Ovary (tissue), 9 donors: ENCODE data around the gene ZNF346. TPM values are rescaled to one million over a fixed set of nuclear protein-coding genes. Genes with fewer than 3 reads are reported as not detected.
A peak's percentile ranks its signal among the peaks of the same experiment; 100 is the strongest.

ENCODE experiments used
- DNase-seq, 5 donors: peaks; one replicate each; pipeline ENCODE4 v3.0.0-alpha.2; 2019 to 2020
- H3K27ac ChIP-seq, 2 donors: fragments of 200-600 bp; one replicate each; pipeline versions ENCODE4 v1.5.1 to v1.8.0; 2019 to 2022
- H3K27me3 ChIP-seq: fragments of 200-600 bp; one replicate; pipeline ENCODE4 v1.8.0; 2022
- H3K36me3 ChIP-seq: fragments of 200-600 bp; sonication (generic); one replicate; pipeline ENCODE4 v1.5.1; 2019
- H3K4me1 ChIP-seq: one replicate; pipeline ENCODE4 v1.8.1; 2013; ENCODE audit warnings: mild to moderate bottlenecking, moderate library complexity; ENCODE audit not compliant: insufficient read depth
- H3K4me3 ChIP-seq: fragments of 200-600 bp; sonication (generic); one replicate; pipeline ENCODE4 v1.5.1; 2017
- H3K9me3 ChIP-seq, 2 donors: fragments of 200-600 bp in 1 of 2; sonication (generic) in 1 of 2; one replicate each; pipeline versions ENCODE4 v1.5.1 to v1.8.1; 2013 to 2019; ENCODE audit warnings: mild to moderate bottlenecking in 1 of 2, moderate library complexity in 1 of 2
- EP300 ChIP-seq: sonication (generic); formaldehyde crosslinking; IDR thresholded peaks from one replicate; pipeline ENCODE4 v1.6.1; 2017; ENCODE audit warnings: antibody characterized with exemption
- POLR2A ChIP-seq: fragments of 450-650 bp; IDR thresholded peaks from one replicate; pipeline ENCODE4 v1.6.1; 2017; ENCODE audit warnings: antibody characterized with exemption, mild to moderate bottlenecking, moderate library complexity
- WGBS, 3 donors: extraction: QIAGEN DNeasy Blood & Tissue Kit in 1 of 3; methylation state at CpG; one replicate each; pipeline versions ENCODE4 v1.1.5 to v1.1.7; 2013 to 2017; 5-methylcytosine and 5-hydroxymethylcytosine counted together
- intact Hi-C, 4 donors: fragments of 100-400 bp; cut with DNase I; formaldehyde crosslinking; loops; one replicate each; pipeline versions ENCODE4 v1.11.0 to v1.15.1; 2022 to 2023
- polyA plus RNA-seq, 2 donors: library from polyadenylated mRNA; stranded (reverse); fragments of 200-250 nt in 1 of 2; fragments of 350-450 nt in 1 of 2; fragmentation: Illumina TruSeq in 1 of 2; extraction: RNeasy Lipid Tissue Mini Kit (QIAGEN cat#74804) in 1 of 2; gene quantifications; one replicate each; pipeline ENCODE4 v1.2.3, GENCODE V29; 2013 to 2014
- total RNA-seq, 7 donors: library from RNA; depleted of rRNA in 2 of 7; stranded (reverse); fragments of >200 nt in 2 of 7; fragmentation: NEBNext Ultra II Directional in 3 of 7; extraction: Animal tissue kit (Norgen Biotek cat#: 25700) in 3 of 7; gene quantifications; one replicate each; pipeline versions ENCODE4 v1.1.0 to v1.2.4, GENCODE V29; 2016 to 2023
- TF ChIP-seq, protein P1 (sequence below), 3 donors: fragments of 450-650 bp in 2 of 3; fragments of 200-600 bp in 1 of 3; IDR thresholded peaks; one replicate each; pipeline versions ENCODE4 v1.5.1 to v1.8.0; 2016 to 2022; ENCODE audit warnings: antibody characterized with exemption in 3 of 3, mild to moderate bottlenecking in 1 of 3
- donor health status: DM: no; HTN: no; CAD: no; lungs with moderate emphysema.
- donor health status: DM: no; HTN: no; CAD: no.
- donor health status: Bipolar disorder and iron deficiency.
- donor health status: DM: yes; HTN: yes; CAD: no.
- donor health status: DM: no; HTN: no; CAD: no.
- donor health status: DM: yes; HTN: yes; CAD: no.

ZNF346 gene
- total and polyA plus RNA-seq, 9 donors = 15.2 to 27.7 (median 24.2) TPM

DNA sequence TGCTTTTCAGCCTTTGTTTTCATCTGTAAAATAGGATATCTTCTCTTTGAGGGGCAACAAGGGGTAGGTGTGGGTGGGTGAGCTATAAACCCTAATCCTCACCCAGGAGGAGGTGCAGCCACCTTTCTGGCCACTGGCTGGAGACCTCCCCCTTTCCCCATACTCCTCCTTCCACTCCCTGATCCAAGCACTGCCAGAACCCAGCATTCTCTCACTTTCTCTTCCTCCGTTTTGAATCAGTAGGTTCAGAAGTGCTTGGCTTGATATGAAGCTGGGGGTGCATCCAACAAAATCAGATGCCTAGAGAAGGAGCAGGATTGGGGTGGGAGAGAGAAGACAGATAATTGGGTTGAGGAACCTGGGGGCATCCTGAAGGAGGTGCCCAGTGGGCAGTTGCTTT is 104.3 kb downstream of the ZNF346 start:
- Histone ChIP-seq H3K4me3 (no peak overlapping the region), H3K9me3 (no peaks in the 10 kb centered on the region), H3K36me3 (no peaks in the 10 kb centered on the region), H3K27ac (no peak overlapping the region), H3K27me3 (no peaks in the 10 kb centered on the region), H3K4me1 (no peaks in the 10 kb centered on the region)
- intact Hi-C loops = no loop called here
- WGBS, 3 donors = 40 to 57% (median 41%) methylated on average over 1 of the region's 1 CpG
- DNase-seq = peak in 1 of 5 donors; percentile 10
- no peak for TF ChIP-seq EP300
- TF ChIP-seq, protein P1, sequence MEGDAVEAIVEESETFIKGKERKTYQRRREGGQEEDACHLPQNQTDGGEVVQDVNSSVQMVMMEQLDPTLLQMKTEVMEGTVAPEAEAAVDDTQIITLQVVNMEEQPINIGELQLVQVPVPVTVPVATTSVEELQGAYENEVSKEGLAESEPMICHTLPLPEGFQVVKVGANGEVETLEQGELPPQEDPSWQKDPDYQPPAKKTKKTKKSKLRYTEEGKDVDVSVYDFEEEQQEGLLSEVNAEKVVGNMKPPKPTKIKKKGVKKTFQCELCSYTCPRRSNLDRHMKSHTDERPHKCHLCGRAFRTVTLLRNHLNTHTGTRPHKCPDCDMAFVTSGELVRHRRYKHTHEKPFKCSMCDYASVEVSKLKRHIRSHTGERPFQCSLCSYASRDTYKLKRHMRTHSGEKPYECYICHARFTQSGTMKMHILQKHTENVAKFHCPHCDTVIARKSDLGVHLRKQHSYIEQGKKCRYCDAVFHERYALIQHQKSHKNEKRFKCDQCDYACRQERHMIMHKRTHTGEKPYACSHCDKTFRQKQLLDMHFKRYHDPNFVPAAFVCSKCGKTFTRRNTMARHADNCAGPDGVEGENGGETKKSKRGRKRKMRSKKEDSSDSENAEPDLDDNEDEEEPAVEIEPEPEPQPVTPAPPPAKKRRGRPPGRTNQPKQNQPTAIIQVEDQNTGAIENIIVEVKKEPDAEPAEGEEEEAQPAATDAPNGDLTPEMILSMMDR (IDR thresholded peaks at IDR 0.05) = no peak
- no peak for TF ChIP-seq POLR2A

DNA sequence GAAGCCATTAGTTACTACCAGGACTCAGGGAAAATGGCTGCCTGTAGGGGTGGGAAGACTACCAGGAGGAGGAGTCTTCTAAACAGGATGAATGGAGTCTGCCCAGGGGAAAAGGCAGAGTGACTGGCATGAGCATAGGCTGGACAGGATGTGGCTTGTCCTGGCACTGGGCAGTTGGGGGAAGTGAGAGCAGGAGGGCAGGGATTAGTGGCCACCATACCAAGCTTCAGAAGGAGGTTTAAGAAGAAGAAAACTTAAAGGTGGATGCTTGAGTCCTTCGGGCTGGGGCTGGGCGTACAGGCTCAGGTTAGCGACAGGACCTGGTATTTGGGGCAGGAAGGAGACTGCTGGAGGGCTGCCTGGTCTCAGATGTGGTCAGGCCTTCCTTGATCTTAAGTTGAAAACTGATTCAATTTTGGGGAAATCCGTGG is 106.1 kb downstream of the ZNF346 start:
- intact Hi-C loops = no loop called here
- Histone ChIP-seq H3K36me3 (no peaks in the 10 kb centered on the region), H3K9me3 (no peaks in the 10 kb centered on the region), H3K4me1 (no peaks in the 10 kb centered on the region), H3K27ac (no peak overlapping the region), H3K27me3 (no peaks in the 10 kb centered on the region), H3K4me3 (no peak overlapping the region)
- DNase-seq = peak in 1 of 5 donors; percentile 22
- TF ChIP-seq, protein P1 (IDR thresholded peaks at IDR 0.05) = no peak
- TF ChIP-seq POLR2A (no peak), EP300 (no peak)
- 71 to 84% (median 72%) methylated on average over 4 of the region's 4 CpGs for WGBS, 3 donors

DNA sequence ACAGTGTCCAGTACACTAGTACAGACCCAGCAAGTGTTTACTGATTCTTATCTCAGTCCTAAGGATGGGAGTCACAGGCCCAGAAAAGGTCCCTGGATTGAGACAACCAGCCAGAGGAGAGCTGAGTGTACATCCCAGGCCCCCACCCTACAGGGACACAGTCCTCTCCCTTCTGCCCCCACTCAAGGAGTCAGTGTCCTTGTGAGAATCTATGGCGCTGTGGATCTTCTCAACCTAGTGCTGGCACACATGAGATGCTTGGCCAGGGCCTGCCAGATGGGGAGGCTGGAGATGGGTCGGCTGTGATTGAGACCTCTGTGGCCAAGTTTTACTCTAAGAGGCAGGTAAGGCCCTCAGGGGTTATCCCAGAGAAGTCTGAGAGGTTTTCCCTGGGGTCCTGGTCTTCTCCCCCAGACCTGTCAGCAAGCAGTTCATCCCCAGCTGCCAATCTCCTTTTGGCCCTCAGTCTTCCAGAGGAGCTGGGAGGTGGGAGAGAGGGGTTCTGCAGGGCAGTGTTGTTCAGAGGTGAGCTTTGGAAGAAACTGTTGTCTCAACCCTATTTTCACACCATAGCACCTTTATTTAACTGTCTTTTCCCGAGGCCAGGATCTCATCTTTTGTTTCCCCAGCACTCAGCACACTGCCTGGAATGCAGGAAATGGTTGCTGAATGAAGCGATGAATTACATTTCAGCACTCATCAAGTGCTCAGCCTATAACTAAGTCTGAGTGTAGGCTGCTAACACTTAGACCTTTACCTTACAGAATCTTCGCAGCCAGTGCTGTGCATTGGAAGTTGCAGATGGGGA is 107.9 kb downstream of the ZNF346 start:
- intact Hi-C loops = loop anchor here in 1 of 4 donors (5.0 kb wide), 1 partner anchor 1468 kb away; no protein-coding TSS in a partner anchor
- Histone ChIP-seq H3K9me3 (no peaks in the 10 kb centered on the region), H3K27me3 (no peaks in the 10 kb centered on the region), H3K27ac (no peak overlapping the region), H3K36me3 (no peaks in the 10 kb centered on the region), H3K4me3 (no peak overlapping the region), H3K4me1 (peaks cover 7% of the 10 kb centered on the region)
- 75 to 86% (median 81%) methylated on average over 5 of the region's 5 CpGs for WGBS, 3 donors
- DNase-seq = peak in 1 of 5 donors; percentile 20
- TF ChIP-seq POLR2A (no peak), EP300 (no peak)
- TF ChIP-seq, protein P1 (IDR thresholded peaks at IDR 0.05) = no peak

Other genes with a start within 250 kb of the ZNF346 start
- under 1 TPM; 0.08 to 0.77 (median 0.23) TPM for gene UNC5A, start 212.1 kb upstream of the ZNF346 start, total RNA-seq
- under 1 TPM in 1 of 2 donors, not detected in 1; 0.82 TPM for gene UNC5A, start 212.1 kb upstream of the ZNF346 start, polyA plus RNA-seq
- 1 to 10 TPM in 5 of 7 donors, under 1 TPM in 2; 0.61 to 9.9 (median 2.3) TPM for gene HK3, start 123.3 kb upstream of the ZNF346 start, total RNA-seq
- 1 to 10 TPM; 1.0 to 4.6 TPM for gene HK3, start 123.3 kb upstream of the ZNF346 start, polyA plus RNA-seq
- 10 to 100 TPM; 43.4 to 80.2 (median 64.0) TPM for gene UIMC1, start 15.9 kb upstream of the ZNF346 start, total RNA-seq
- gene UIMC1, start 15.9 kb upstream of the ZNF346 start, polyA plus RNA-seq = 10 to 100 TPM; 34.9 to 39.2 TPM
- gene FGFR4, start 64.2 kb downstream of the ZNF346 start, total RNA-seq = 10 to 100 TPM; 15.5 to 90.3 (median 39.9) TPM
- gene FGFR4, start 64.2 kb downstream of the ZNF346 start, polyA plus RNA-seq = 10 to 100 TPM in 1 of 2 donors, 1 to 10 TPM in 1; 2.7 to 13.1 TPM
- 100 to 1,000 TPM in 1 of 7 donors, 10 to 100 TPM in 6; 25.6 to 110 (median 83.2) TPM for gene NSD1, start 111.1 kb downstream of the ZNF346 start, total RNA-seq
- gene NSD1, start 111.1 kb downstream of the ZNF346 start, polyA plus RNA-seq = 10 to 100 TPM; 11.5 to 28.0 TPM